Neutrophil (primary cell): Measurements from ENCODE around the gene CYB5D1.

ENCODE experiments used
- H3K27ac ChIP-seq: fragments of 200-600 bp; sonication (generic); 2 replicates; pipeline ENCODE4 v1.5.1; 2016; ENCODE audit warnings: mild to moderate bottlenecking, moderate library complexity
- H3K27me3 ChIP-seq: fragments of 200-600 bp; sonication (generic); 2 replicates; pipeline ENCODE4 v1.6.0; 2016; ENCODE audit warnings: mild to moderate bottlenecking
- H3K36me3 ChIP-seq: fragments of 200-600 bp; sonication (generic); 2 replicates; pipeline ENCODE4 v1.5.1; 2017
- H3K4me1 ChIP-seq, 2 experiments: fragments of 200-600 bp in 1 of 2; sonication (generic) in 1 of 2; 1 replicate in 1 of 2; 2 replicates in 1 of 2; pipeline versions ENCODE4 v1.5.1 to v1.6.1; 2013 to 2016; ENCODE audit warnings: low read depth in 1 of 2, low read length in 1 of 2, mild to moderate bottlenecking in 1 of 2, moderate library complexity in 1 of 2; ENCODE audit not compliant: control insufficient read depth in 1 of 2, insufficient read depth in 1 of 2
- H3K4me3 ChIP-seq, 2 experiments: fragments of 200-600 bp in 1 of 2; sonication (generic) in 1 of 2; 1 replicate in 1 of 2; 2 replicates in 1 of 2; pipeline ENCODE4 v1.5.1; 2013 to 2016; ENCODE audit warnings: low read depth in 1 of 2, low read length in 1 of 2, mild to moderate bottlenecking in 1 of 2, moderate library complexity in 1 of 2
- H3K9me3 ChIP-seq: fragments of 200-600 bp; sonication (generic); 2 replicates; pipeline ENCODE4 v1.5.1; 2016
- TF ChIP-seq, protein P1 (sequence below): fragments of 200-600 bp; sonication (generic); IDR thresholded peaks from 2 replicates; pipeline ENCODE4 v1.5.1; 2016; ENCODE audit warnings: antibody characterized with exemption

Gene CYB5D1

DNA sequence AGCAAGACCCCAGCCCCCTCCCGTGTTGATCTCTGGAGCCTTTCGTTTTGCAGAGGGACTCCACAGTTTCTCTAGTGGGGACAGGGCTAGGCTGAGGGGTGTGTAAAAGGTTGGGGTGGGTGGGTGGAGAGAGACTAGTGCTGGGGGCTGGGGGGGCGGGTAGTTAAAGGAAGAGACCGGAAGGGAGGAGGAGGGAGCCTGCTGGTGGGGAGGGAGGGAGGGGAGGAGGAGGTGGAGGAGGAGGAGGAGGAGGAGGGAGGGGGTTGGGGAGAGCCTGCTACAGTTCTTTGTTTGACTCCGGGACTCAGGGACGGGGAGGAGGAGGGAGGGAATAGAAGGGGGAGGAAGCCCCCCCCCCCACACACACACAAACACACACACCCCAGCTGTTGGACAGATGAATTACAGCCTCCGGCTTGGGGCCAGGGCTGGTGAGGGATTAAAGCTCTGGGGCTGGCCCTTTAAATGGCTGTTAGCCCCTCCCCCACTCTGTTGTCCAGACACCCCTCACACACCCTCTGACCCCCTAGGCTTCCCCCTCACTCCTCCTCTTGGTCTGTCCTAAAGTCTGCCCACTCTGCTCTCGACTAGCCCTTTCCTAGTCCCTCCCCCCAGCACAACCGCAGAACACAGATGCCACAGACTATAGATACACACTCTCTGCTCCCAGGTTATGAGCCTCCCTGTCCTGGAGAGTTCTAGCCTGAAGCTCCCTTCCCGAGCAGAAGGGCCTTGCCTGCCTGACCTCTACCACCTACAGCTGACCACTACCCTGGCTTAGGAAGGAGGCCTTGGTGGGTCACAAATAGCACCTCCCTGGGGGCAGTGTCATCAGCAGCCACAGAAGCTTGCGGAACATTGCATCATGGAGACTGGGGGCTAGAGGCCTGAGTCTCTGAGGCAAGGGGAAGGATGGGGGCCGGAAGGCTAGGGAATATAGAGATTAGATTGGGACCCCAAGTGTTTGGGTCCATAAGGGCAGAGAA, 19.4 kb upstream of the CYB5D1 start:
- peak overlapping the region; percentile 93 to 98 for H3K4me3 ChIP-seq
- TF ChIP-seq, protein P1, sequence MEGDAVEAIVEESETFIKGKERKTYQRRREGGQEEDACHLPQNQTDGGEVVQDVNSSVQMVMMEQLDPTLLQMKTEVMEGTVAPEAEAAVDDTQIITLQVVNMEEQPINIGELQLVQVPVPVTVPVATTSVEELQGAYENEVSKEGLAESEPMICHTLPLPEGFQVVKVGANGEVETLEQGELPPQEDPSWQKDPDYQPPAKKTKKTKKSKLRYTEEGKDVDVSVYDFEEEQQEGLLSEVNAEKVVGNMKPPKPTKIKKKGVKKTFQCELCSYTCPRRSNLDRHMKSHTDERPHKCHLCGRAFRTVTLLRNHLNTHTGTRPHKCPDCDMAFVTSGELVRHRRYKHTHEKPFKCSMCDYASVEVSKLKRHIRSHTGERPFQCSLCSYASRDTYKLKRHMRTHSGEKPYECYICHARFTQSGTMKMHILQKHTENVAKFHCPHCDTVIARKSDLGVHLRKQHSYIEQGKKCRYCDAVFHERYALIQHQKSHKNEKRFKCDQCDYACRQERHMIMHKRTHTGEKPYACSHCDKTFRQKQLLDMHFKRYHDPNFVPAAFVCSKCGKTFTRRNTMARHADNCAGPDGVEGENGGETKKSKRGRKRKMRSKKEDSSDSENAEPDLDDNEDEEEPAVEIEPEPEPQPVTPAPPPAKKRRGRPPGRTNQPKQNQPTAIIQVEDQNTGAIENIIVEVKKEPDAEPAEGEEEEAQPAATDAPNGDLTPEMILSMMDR: peak; percentile 59
- peaks cover 56% of the 10 kb centered on the region in 2 experiments for H3K4me1 ChIP-seq
- peaks cover 36% of the 10 kb centered on the region for H3K36me3 ChIP-seq
- H3K9me3 ChIP-seq: no peaks in the 10 kb centered on the region
- H3K27me3 ChIP-seq: no peaks in the 10 kb centered on the region
- H3K27ac ChIP-seq: peak overlapping the region; percentile 97

DNA sequence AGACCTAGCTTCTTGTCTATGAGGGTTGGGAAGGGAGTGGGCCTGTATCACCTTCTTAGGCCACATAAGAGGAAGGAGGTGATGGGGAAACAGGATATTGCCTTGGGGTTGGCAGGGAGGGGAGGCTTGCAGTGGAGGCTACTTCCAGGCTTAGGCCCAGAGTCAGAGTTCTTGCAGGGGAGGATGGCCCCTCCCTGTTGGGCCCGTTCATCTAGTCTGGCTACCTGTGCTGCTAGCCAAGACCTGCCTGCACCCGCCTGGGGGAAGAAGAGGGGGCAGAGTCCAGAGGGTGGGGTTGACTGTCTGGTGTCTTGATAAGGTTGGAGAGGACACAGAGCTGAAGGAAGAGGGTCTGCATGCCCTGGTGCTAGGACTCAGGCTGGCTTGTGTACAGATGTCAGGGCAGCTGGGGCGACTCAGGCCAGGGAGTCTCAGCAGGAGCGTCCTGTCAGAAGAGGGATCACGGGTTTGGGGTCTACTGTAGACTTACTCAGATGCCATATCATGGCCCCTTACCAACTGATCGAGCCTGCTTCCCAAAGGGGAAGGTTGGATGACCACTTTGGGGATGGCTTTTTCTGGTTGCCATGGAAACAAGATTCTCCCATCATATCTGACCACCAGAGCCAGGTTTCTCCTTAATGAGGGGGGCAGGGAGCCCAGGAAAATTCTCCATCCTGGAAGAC, 18.5 kb upstream of the CYB5D1 start:
- H3K36me3 ChIP-seq: peaks cover 45% of the 10 kb centered on the region
- H3K4me3 ChIP-seq: peak overlapping the region; percentile 93 to 98
- H3K27me3 ChIP-seq: no peaks in the 10 kb centered on the region
- TF ChIP-seq, protein P1: peak; percentile 27
- no peaks in the 10 kb centered on the region for H3K9me3 ChIP-seq
- peak overlapping the region; percentile 97 for H3K27ac ChIP-seq
- H3K4me1 ChIP-seq: peaks cover 55 to 56% of the 10 kb centered on the region in 2 experiments

DNA sequence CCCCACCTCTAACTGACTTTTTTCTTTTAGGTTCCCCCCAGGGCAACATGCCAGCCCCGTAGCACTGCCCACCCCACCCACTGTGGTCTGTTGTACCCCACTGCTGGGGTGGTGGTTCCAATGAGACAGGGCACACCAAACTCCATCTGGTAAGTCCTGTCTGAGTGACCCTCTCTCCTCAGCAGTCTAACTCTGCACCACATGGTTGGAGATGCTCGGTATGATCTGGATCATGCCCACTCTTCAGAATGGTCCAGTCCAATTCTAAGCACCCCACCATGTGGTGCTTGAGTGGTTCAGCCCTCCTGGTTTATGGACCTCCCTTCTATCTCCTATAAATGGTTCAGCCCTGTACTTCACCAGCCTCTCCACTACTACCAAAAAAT, 17.9 kb upstream of the CYB5D1 start:
- Histone ChIP-seq H3K4me3 (peak overlapping the region; percentile 93 to 98), H3K9me3 (no peaks in the 10 kb centered on the region), H3K27ac (peak overlapping the region; percentile 97), H3K36me3 (peaks cover 51% of the 10 kb centered on the region), H3K4me1 (peaks cover 59 to 62% of the 10 kb centered on the region in 2 experiments), H3K27me3 (no peaks in the 10 kb centered on the region)
- TF ChIP-seq, protein P1: no peak

DNA sequence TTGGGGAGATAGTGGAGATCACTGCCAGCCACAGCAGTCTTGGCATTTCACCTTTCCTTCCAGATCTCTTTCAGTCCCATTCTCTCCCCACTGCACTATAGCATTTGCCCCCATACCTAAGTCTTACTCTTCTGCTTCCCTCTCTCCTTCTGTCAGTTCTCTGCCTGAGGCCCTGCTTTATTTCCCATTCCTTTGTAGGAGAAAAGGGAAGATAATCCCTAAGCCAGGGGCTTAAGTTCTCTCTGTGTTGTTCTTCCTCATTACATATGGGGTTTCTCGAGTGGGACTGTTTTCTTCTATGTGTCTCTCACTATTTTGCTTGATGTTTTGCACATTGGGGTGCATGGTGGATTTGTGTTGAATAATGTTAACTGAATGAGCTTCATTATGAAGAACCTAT, 17.4 kb upstream of the CYB5D1 start:
- peak overlapping the region; percentile 93 to 98 for H3K4me3 ChIP-seq
- TF ChIP-seq, protein P1: no peak
- no peaks in the 10 kb centered on the region for H3K9me3 ChIP-seq
- peak overlapping the region; percentile 97 for H3K27ac ChIP-seq
- H3K36me3 ChIP-seq: peaks cover 56% of the 10 kb centered on the region
- H3K4me1 ChIP-seq: peaks cover 64 to 67% of the 10 kb centered on the region in 2 experiments
- H3K27me3 ChIP-seq: no peaks in the 10 kb centered on the region

DNA sequence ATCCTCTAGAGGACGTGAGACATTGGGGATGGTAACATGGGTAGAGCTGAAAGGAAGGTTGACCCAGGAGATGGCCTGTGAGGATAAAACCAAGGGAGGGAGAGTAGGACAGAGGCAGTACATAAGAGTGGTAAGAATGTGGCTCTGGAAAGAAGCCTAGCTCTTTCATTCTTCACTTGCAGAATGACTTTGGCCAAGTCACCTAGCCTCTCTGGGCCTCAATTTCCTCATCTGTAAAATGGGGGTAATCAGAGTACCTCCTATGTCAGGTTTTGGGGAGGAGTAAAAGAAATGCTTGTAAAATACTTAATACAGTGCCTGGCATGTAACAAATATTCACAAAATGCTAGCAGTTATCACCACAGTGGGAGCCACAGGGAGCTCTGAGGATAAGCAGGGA, 16.9 kb upstream of the CYB5D1 start:
- H3K36me3 ChIP-seq: peaks cover 61% of the 10 kb centered on the region
- no peaks in the 10 kb centered on the region for H3K27me3 ChIP-seq
- no peaks in the 10 kb centered on the region for H3K9me3 ChIP-seq
- H3K4me1 ChIP-seq: peaks cover 67 to 69% of the 10 kb centered on the region in 2 experiments
- peak overlapping the region; percentile 93 to 98 for H3K4me3 ChIP-seq
- peak overlapping the region; percentile 97 for H3K27ac ChIP-seq
- TF ChIP-seq, protein P1: no peak
